NOMO-1 treated with dmso at 0.1 percent for 144 hours (cell line): ENCODE measurements around the gene ABAT.

ENCODE experiments used
- DNase-seq: peaks from one replicate; lab custom pipeline; 2025; ENCODE audit not compliant: unreplicated experiment; lab: John Stamatoyannopoulos, UW

The ABAT gene

DNA sequence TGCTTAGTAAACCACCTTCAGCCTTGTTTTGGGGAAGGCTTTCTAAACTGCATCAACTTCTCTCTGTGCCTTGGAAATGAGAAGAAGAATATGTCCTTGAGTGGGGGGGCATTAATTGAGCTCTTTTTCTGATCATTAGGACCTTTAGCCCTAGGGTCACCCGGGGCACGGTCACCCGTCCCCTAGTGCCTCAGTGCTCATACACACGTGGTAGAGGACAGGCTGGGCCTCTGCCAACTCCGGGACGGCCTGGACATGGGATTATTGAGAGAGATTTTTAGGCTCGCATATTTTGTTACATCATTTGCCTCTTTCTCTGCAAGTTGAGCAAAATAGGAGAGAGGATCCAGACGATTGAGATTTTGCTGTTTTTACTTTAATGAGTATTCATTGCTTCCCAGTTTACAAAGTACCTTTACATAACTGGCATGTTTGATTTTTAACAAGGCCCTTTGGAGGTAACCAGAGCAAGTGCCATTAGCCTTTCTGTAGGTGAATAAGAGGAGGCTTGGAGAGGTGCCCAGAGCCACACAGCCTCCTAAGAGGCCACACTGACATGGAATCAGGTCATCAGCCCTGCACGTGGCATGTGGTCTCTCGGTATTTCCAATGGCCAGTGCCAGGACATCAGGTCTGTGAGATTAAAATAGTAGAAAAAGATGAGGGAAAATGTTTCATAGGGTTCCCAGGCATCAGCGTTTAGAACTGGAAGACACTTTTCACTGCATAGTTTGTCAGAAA lies 134.4 kb downstream of the ABAT start:
- no peak for DNase-seq

DNA sequence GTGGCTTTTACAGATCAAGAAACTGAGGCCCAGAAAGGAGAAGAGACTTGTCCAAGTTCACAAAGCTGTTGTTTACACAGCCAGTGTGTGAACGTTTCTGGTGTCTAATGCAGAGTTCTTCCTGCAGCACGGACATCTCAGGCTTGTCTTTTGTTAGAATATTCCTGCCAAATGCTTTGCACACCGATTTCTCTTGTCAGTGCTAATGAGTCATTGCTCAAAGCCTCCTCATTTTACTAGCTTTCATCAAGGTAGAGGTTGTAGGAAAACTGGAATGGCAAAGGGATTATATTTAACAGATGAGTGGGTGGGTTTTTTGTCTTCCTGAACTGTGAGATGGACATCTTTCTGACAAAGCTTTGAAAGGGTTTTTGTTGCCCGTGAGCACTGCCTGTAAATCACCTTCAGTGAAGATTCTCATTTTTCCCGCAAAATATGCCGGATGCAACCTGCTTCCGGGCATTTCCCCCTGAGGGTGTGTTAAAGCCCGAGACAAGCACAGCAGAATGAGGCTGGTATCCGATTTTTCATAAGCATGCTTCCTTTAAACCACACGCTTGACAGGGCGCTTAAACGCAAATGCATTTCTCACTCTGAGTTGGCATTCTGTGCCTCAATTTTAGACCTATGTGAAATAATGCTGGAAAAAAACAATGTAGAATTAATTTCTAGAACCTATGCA lies 137.9 kb downstream of the ABAT start:
- DNase-seq, result no peak

DNA sequence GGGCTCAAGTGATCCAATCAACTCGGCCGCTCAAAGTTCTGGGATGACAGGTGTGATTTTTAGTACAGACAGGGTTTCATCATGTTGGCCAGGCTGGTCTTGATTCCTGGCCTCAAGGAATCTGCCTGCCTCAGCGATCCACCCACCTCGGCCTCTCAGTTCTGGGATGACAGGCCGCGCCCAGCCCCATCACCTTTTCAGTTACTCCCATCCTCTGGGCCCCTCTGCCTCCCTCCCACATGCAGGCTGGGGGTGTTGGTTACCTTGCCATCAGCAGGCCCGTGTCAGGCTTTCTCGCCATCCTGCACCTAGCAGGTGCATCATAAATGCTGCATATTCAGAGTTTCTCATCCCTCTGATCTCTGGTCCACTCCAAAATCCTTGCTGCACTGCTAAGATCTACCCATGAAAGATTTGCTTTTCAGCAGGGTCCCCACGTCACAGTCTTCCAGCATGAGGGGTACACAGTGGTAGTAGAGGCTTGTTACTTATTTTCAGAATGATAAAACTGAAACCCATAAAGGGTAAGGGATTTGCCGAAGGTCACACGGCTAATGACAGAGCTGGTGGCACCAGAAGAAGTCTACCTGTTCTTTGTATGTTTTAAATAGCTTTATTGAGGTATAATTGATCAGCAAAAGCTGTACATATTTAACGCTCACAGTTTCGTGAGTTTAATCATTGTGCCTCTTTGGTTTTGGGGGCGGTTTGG lies 139.8 kb downstream of the ABAT start:
- no peak for DNase-seq

DNA sequence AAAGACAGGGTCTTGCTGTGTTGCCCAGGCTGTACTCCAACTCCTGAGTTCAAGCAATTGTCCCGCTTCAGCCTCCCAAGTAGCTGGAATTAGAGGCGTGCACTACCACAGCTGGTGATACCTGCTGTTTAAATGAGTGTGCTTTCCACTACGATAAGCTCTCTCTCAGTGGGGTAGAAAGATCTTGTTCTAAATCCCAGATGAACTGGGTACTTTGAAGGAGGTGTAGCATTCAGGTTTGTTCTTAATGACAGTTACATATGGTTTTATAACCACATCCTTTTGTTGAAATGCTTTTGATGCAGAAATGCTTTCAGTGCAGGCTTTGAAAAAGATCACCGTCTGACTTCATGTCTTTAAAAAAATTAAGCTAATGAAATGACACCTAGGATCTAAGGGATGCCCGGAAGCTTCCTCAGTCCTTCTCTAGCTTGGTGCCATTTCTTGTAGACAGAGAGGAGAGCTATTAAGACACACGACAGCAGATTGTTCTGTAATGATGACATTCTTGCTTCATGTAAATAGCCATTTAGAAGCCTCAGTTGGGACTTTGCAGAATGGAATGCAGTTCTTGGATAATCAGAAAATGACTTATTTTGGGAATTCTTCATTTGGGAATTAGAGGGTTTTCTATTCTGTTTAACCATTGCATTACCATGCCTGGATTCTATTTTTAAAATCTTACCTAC lies 142.7 kb downstream of the ABAT start:
- no peak for DNase-seq

DNA sequence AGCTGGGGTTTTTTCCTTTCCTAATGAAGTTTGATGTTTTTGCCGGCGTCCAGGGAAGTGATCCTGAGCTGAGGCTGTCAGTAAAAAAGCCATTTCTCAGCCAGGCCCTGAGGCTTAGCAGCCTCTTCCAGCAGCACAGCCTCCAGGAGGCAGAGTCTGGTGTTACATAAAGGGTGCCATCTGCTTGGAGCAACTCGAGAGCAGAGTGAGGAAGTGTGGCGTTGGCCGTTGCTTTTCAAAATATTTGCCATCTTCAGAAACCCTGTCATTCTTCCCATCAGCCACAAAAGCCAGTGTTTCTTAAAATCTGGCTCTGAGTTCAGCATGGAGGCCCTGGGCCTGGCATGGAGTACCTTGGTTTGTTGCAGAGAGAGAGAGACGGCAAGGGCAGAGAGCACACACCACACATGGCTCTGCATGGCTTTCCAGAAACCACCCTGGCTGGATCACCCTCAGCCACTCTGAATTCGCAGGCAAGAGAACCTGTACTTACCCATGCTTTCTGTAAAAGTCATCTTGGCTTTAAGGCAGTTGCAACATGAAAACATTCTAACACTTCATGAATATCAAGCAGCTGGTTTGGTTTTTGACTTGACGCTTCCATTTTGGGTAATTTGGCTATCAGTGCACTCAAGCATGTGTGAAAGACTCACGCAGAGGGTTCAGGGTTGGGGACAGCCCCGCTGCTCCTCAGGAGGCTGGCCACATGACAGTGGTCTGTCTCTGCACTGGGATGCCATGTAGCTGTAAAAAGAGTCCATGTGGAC lies 144.3 kb downstream of the ABAT start:
- no peak for DNase-seq

DNA sequence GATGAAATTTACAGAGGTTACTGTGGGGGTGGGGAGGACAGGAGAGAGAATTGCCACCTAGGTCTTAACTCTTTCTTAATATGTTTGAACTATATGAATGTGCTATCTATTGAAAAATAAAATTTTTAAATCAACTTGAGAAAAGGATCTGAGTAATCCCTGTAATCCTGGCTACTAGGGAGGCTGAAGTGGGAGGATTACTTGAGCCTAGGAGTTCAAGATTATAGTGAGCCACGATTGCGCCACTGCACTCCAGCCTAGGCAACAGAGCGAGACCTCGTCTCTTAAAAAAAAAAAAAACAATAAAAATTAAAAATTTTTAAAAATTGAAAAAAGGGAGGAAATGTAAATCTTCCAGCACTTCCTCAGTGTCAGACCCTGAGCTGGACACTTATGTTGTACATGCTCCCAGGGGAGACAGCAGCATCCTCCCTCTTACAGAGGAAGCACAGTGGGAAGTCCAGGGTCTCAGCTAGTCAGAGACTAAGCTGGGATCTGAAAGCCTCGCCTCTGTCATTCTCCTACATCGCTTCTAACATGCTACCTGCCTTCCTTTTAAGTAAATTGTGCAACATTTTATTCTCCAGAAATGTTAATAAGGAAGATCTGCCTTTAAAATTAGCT lies 145.1 kb downstream of the ABAT start:
- DNase-seq, result no peak

DNA sequence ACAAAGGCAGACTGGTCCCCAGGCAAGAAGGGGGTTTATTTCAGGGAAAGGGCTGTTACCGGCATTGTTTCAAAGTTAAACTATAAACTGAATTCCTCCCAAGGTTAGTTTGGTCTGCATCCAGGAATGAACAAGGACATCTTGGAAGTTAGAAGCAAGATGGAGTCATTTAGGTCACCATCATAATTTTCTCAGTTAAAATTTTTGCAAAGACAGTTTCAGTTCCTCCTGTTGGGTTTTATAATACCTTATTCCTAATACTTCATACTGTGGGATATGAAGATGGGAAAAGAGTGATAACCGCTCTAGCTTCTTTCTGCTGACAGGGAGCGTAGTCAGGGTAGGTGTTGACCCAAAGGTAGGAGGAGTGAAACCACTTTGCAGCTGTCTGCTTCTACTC lies 148.0 kb downstream of the ABAT start:
- DNase-seq, result no peak

DNA sequence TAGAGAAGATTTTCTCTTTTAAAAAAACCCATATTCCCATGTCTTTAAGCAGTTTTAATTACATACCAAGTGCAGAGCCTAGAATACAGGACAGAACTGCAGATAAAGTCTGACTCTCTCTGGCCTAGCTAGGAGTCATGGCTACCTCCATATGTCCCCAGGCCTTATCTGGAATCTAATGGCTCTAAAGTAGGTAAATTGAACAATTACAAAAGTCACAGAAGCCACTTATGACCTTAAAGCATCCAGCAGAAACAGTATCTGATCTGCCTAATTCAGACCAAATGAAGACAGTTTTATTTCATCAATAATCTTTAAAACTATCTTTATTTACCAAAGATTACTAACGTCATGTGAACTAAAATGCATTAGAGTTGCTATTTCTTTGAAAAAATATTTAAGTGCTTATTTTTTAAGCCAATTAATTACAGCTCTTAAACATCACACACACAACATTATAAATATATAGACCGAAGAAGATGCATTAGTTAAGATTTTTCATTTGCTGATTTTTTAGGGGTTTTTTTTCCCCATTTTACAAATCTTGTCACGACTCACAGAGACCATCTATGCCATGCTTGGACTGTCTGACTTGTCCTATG lies 152.0 kb downstream of the ABAT start:
- DNase-seq, result no peak

DNA sequence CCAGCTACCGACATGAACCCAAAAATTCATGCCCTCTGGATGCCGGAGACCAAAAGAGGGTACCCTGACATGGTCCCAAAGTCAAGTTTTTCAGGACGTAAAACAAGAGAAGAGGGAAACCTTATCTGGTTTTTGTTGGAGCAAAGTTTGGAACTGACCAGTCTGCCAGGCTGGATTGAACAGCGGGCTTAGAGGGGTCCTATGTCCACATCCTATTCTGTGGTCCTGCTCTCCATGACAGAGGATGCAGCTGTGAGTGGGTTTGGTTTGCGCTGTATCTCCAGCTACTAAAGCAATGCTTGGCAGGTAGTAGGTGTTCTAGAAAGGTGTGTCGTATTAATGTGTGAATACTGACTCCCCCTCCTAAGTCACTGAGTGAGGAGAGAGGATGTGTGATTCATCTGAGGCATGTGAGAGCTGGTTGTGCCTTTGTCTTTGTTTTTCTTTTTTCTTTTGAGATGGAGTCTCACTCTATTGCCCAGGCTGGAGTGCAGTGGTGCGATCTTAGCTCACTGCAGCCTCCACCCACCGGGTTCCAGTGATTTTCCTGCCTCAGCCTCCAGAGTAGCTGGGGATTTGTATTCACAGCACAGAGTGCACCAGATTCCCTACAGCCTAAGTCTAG lies 154.2 kb downstream of the ABAT start:
- no peak for DNase-seq

DNA sequence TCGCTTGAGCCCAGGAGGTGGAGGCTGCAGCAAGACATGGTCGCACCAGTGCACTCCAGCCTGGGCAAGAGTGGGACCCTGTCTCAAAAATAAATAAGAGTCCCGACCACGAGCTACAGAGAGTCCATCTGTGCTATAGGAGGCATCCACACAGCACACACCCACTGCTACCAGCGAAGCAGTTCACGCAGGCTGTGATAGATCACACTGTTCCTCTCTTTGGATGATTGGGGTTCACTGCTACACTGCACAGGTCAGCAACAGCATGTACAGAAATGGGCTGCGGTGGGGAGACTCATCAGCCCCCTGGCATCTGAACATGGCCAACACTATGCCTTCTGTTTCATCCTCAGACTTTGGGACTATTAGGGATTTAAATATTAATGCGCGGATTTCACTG lies 157.0 kb downstream of the ABAT start:
- no peak for DNase-seq

DNA sequence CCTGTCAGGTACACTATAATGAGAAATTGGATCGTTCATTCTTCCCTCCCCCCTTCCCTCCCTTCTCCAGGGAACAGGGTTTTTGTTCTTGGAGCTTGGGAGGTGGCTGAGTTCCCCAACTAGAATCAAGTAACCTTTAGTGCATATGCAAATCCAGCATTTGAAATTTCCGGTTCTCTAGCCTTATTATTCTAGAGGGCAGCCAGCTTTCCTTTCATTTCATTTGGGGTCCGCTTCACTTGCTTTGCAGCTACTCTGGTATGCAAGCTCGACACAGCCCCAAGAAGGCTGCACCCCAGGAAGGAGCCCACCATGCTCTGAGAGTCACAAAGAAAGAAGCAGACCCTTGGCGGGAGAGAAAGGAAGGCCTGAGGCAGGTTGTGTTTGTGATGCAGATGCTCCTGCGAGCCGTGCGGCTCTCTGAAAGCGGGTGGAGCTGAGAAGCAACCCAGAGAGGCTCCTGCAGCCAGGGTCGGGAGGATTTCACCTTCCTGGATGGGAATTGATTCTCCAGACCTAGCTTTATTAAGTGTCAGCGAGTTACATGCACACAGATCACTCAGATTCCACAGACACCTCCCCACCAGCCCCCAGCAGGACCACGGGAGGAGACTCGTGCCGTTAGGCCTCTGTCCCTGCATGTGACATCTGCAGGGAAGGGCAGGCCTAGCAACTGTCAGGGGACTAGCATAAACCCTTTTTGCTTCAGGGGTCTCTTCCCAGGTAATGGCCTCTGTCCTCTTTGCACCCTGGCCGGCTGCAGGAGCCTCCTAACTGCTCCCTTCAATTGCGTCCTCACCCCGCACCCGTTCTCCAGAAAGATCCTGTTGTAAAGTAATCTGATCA lies 157.7 kb downstream of the ABAT start:
- no peak for DNase-seq

DNA sequence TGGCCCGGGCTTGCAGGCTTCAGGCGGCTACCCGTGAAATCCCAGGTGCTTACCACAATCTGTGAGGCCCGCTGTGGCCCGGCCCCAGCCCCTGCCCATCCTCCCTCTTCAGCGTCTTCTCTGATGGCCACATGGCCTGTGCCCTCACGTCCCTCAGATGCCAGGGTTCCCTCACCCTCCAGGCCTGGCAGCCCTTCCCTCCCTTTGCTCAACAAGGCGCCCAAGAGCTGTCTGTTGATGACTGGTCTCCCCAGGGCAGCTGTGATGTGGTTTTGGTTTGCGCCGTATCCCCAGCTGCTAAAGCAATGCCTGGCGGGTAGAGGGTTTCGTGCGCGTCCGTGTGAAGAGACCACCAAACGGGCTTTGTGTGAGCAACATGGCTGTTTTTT lies 158.3 kb downstream of the ABAT start:
- no peak for DNase-seq
